Measurements from ENCODE around the gene B4GALT5.
"Not testable (repeated sequence)": the region's sequence is repeated elsewhere in the genome, so short reads cannot be mapped to it uniquely, and the experiment has no call there.

The B4GALT5 gene

DNA sequence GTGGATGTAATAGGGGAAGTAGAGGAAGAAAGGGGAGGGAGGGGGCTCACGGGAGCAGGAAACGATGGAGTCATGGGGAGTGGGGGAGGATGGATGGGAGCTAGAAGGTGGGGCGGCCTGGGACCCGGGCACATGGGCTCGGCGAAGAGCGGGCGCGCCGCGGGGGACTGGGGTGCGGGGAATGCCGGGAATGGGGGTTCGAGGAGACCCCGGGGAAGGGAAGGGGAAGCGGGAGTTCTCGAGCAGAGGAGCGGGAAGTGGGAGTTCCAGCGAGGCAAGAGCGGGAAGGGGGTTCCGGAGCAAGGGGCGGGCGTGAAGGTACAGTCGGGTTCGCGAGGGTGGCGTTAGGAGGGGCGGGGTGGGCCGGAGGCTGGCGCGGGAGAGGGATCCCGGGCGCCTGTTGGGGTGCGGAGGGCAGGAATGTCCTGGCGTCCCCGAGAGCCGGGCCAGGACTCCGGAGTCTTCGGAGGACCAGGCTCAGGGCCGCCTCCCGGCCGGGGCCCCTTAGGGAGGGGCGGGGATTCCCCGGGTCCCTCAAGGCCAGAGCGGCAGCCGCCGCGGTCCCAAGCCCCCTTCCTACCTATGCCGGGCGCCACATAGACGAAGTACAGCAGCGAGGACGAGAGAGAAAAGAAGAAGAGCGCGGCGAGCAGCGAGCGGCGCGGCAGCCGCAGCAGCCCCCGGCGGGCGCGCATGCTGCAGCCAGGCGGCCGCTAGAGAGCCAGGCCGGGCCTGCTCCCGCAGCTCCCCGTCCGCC, 504 bp downstream of the B4GALT5 start:
- peak overlapping the region; percentile 98 for H3K4me3 ChIP-seq
- DNase-seq (ENCODE audit: low spot score) = peak; percentile 75
- peak overlapping the region; percentile 88 to 94 for H3K27ac ChIP-seq
- TF ChIP-seq CTCF (IDR thresholded peaks at IDR 0.05) = no peak

GRCh38 chr20:49712646-49712995, 1.1 kb downstream of the B4GALT5 start:
- H3K27ac ChIP-seq = peak overlapping the region; percentile 88 to 94
- peak overlapping the region; percentile 98 for H3K4me3 ChIP-seq
- no peak for DNase-seq (ENCODE audit: low spot score)
- no peak for TF ChIP-seq CTCF (IDR thresholded peaks at IDR 0.05)

DNA sequence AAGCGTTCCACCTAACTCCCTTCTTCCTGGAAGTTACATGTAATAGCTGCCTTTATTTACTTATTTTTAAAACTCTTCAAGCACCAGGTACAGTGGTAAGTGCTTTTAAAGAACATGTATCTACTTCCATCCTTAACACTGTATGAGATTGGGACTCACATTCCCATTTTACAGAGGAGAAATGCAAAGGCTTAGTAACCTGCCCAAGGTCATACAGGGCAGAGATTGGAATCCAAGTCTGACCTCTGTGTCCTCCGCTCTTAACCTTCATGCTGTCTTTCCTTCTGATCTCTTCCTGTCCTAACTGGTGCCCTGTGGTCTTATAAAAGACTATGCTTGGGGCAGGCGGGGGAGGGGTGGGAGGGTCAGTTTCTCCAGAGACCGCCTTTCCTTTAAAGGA, 1.6 kb downstream of the B4GALT5 start:
- Histone ChIP-seq H3K27ac (peak overlapping the region; percentile 88 to 94), H3K4me3 (peak overlapping the region; percentile 98)
- DNase-seq (ENCODE audit: low spot score) = peak; percentile 61
- no peak for TF ChIP-seq CTCF (IDR thresholded peaks at IDR 0.05)

DNA sequence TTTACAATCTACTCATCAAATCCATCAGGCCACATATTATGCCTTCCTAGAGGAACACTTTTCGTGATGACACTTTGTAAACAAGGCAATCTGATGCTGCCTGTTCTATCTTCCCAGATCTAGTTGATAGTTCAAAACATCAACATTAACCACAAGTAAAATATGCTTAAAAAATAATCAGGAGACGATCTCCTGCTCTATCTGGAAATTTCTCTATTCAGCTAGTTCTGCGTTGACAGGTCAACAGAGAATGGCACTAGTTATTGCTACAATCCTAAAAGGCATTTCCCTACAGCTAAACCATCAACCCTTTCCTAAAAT, 2.1 kb downstream of the B4GALT5 start:
- DNase-seq (ENCODE audit: low spot score) = no peak
- Histone ChIP-seq H3K4me3 (peak overlapping the region; percentile 98), H3K27ac (peak overlapping the region in 1 of 2 donors; percentile 94)
- no peak for TF ChIP-seq CTCF (IDR thresholded peaks at IDR 0.05)

DNA sequence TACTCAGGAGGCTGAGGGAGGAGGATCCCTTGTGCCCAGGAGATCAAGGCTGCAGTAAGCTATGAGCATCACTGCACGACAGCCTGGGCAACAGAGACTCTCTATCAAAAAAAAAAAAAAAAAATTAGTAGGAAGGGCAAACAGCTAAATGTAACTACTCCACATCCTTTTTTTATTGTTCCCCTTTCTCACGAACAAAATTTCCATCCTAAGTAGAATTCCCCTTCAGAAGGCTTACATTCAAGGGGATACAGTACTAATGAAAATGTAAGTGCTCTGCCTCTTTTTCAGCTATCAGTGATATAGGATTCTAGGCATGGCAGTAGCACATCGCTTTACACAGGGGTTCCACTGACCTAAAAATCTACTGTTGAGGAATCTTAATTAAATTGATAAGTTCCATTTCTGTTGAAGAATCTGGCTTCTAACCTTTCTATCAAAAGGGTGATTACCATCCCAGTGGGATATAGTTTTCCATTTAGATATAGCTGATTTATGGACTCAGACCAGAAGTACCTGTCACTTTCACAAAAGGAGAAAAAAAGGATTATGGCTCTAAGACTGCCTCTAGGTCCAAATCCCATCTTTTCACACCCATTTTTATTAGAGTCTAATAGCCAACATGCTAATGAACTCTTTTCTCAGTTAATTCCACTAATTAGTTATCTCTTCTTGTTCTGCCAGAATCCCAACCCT, 2.6 kb downstream of the B4GALT5 start:
- Histone ChIP-seq H3K4me3 (peak overlapping the region; percentile 98), H3K27ac (peak overlapping the region in 1 of 2 donors; percentile 94)
- no peak for TF ChIP-seq CTCF (IDR thresholded peaks at IDR 0.05)
- no peak for DNase-seq (ENCODE audit: low spot score)

DNA sequence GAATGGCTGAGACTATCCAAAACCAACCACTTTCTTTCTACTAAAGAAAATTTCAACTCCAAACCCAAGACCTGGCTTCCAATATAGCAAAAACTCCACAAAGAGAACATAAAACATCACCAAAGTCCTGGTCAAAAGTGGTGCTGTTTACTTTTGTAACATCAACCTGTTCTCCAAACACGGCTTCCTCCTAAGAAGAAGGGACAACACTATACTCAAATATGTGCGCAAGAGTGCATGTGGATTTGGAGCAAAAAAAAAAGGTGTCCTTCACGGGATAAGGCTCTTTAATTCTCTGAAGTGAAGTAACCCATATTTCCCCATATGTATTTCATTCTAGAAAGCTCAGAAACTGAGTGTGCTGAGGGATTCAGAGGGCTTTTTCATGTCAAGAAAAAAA, 6.6 kb downstream of the B4GALT5 start:
- no peak for TF ChIP-seq CTCF (IDR thresholded peaks at IDR 0.05)

DNA sequence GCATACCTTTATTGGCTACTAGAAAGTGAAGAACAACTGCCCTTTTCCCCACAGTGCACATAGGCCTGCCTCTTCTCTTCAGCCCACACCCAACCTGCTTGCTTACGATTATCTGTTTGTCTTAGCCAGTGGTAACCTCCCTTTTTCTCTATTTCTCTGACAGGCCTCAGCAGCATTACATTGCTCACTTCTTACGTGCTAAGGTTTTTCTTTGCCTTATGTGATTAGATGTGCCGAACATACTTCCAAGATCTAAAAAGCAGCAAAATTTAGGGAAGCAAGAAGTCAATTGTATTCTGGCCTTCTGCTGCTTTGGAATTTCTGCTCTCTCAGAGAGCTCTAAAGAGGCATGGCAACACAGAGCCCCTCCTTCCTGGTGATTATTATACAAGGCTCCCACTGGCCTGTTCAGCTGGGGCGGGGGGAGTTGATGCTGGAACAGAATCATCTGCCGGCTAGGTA, 7.0 kb downstream of the B4GALT5 start:
- no peak overlapping the region for H3K4me3 ChIP-seq
- H3K27ac ChIP-seq = peak overlapping the region in 1 of 2 donors; percentile 6
- DNase-seq (ENCODE audit: low spot score) = peak; percentile 28
- TF ChIP-seq CTCF (IDR thresholded peaks at IDR 0.05) = no peak

More for the DNA sequence above, 6.6 kb downstream of the B4GALT5 start:
- no peak overlapping the region for H3K4me3 ChIP-seq
- DNase-seq (ENCODE audit: low spot score) = no peak
- H3K27ac ChIP-seq = peak overlapping the region in 1 of 2 donors; percentile 6

DNA sequence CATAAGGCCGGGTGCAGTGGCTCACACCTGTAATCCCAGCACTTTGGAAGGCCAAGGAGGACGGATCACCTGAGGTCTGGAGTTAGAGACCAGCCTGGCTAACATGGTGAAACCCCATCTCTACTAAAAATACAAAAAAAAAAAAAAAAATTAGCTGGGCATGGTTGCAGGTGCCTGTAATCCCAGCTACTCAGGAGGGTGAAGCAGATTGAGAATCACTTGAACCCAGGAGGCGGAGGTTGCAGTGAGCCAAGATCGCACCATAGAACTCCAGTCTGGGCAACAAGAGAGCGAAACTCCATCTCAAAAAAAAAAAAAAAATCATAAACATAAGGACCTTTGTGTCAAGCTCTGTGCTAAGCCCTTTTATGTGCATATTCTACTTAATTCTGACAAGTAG, 7.8 kb downstream of the B4GALT5 start:
- not testable (repeated sequence) for H3K4me3 ChIP-seq; H3K27ac ChIP-seq; DNase-seq (ENCODE audit: low spot score)

Measured in coronary artery (tissue), 2 donors.